H9 (cell line): ENCODE measurements around the gene PLAC8. TPM values are rescaled to one million over a fixed set of nuclear protein-coding genes. Genes with fewer than 3 reads are reported as not detected.

Experiments used
- DNase-seq: peaks from one replicate; pipeline ENCODE4 v3.0.0-alpha.2; 2017
- H2AFZ ChIP-seq: one replicate; pipeline ENCODE4 v1.6.1; 2013; ENCODE audit warnings: mild to moderate bottlenecking, low read length, control low read depth, moderate library complexity
- H2AK5ac ChIP-seq: 2 replicates; pipeline ENCODE4 v1.6.1; 2013; ENCODE audit warnings: low read length, control low read depth, mixed read lengths; ENCODE audit not compliant: insufficient read length
- H2BK120ac ChIP-seq: one replicate; pipeline ENCODE4 v1.6.1; 2013; ENCODE audit warnings: low read depth, mild to moderate bottlenecking, low read length, control low read depth, inconsistent platforms; ENCODE audit not compliant: poor library complexity, severe bottlenecking
- H2BK12ac ChIP-seq: 2 replicates; pipeline ENCODE4 v1.6.1; 2013; ENCODE audit warnings: low read length, control low read depth, mixed read lengths, low read depth; ENCODE audit not compliant: insufficient read length
- H2BK15ac ChIP-seq: 2 replicates; pipeline ENCODE4 v1.6.1; 2013; ENCODE audit warnings: low read depth, low read length, control low read depth
- H2BK20ac ChIP-seq: one replicate; pipeline ENCODE4 v1.6.1; 2013; ENCODE audit warnings: low read depth, mild to moderate bottlenecking, low read length, control low read depth, inconsistent platforms; ENCODE audit not compliant: poor library complexity, severe bottlenecking
- H2BK5ac ChIP-seq: 2 replicates; pipeline ENCODE4 v1.6.1; 2013; ENCODE audit warnings: low read length, control low read depth, mixed read lengths; ENCODE audit not compliant: insufficient read length
- H3K14ac ChIP-seq: 2 replicates; pipeline ENCODE4 v1.6.1; 2013; ENCODE audit warnings: low read length, control low read depth; ENCODE audit not compliant: insufficient read depth
- H3K18ac ChIP-seq: 2 replicates; pipeline ENCODE4 v1.6.1; 2013; ENCODE audit warnings: low read depth, mild to moderate bottlenecking, mixed read lengths, low read length, control low read depth; ENCODE audit not compliant: insufficient read length
- H3K23ac ChIP-seq: 2 replicates; pipeline ENCODE4 v1.6.1; 2013; ENCODE audit warnings: low read length, control low read depth, mixed read lengths, low read depth; ENCODE audit not compliant: insufficient read length
- H3K23me2 ChIP-seq: 2 replicates; pipeline ENCODE4 v1.6.1; 2013; ENCODE audit warnings: low read depth, mild to moderate bottlenecking, mixed read lengths, low read length, control low read depth; ENCODE audit not compliant: insufficient read length, poor library complexity, severe bottlenecking
- H3K27ac ChIP-seq: 2 replicates; pipeline ENCODE4 v1.5.1; 2013; ENCODE audit warnings: low read length, control low read depth, mixed read lengths, low read depth; ENCODE audit not compliant: insufficient read length
- H3K27me3 ChIP-seq: 2 replicates; pipeline ENCODE4 v1.6.1; 2013; ENCODE audit warnings: low read length, control low read depth, inconsistent platforms; ENCODE audit not compliant: insufficient read depth
- H3K4ac ChIP-seq: 2 replicates; pipeline ENCODE4 v1.6.1; 2013; ENCODE audit warnings: low read depth, mild to moderate bottlenecking, control low read depth, inconsistent platforms, low read length, moderate library complexity
- H3K4me1 ChIP-seq: 2 replicates; pipeline ENCODE4 v1.6.1; 2013; ENCODE audit warnings: low read length, control low read depth, inconsistent platforms; ENCODE audit not compliant: insufficient read depth
- H3K4me2 ChIP-seq: 2 replicates; pipeline ENCODE4 v1.6.1; 2013; ENCODE audit warnings: low read length, control low read depth, mixed read lengths; ENCODE audit not compliant: insufficient read length, insufficient read depth
- H3K56ac ChIP-seq: 2 replicates; pipeline ENCODE4 v1.6.1; 2013; ENCODE audit warnings: low read depth, mild to moderate bottlenecking, mixed read lengths, low read length, control low read depth; ENCODE audit not compliant: insufficient read length
- H3K79me1 ChIP-seq: 2 replicates; pipeline ENCODE4 v1.6.1; 2013; ENCODE audit warnings: low read depth, mild to moderate bottlenecking, moderate library complexity, low read length, control low read depth, inconsistent platforms; ENCODE audit not compliant: insufficient read depth, poor library complexity, severe bottlenecking
- H3K79me2 ChIP-seq: 2 replicates; pipeline ENCODE4 v1.6.1; 2013; ENCODE audit warnings: low read length, control low read depth, inconsistent platforms; ENCODE audit not compliant: insufficient read depth
- H3K9ac ChIP-seq: 2 replicates; pipeline ENCODE4 v1.6.1; 2013; ENCODE audit warnings: low read length, control low read depth, mixed read lengths; ENCODE audit not compliant: insufficient read length; ENCODE audit errors: extremely low read depth
- H3K9me3 ChIP-seq: one replicate; pipeline ENCODE4 v1.6.1; 2013; ENCODE audit warnings: low read depth, low read length, inconsistent platforms; ENCODE audit not compliant: control insufficient read depth
- H3T11ph ChIP-seq: one replicate; pipeline ENCODE4 v1.6.1; 2013; ENCODE audit warnings: mild to moderate bottlenecking, low read length, control low read depth, inconsistent platforms
- H4K20me1 ChIP-seq: one replicate; pipeline ENCODE4 v1.6.1; 2013; ENCODE audit not compliant: control insufficient read depth, insufficient read length, insufficient read depth
- H4K5ac ChIP-seq: 2 replicates; pipeline ENCODE4 v1.6.1; 2013; ENCODE audit warnings: low read depth, mild to moderate bottlenecking, mixed read lengths, low read length, control low read depth; ENCODE audit not compliant: insufficient read length
- H4K8ac ChIP-seq: replicated peaks from 2 replicates; pipeline ENCODE4 v1.6.1; 2013; ENCODE audit warnings: low read length, control low read depth, mixed read lengths, low read depth; ENCODE audit not compliant: insufficient read length
- H4K91ac ChIP-seq: 2 replicates; pipeline ENCODE4 v1.6.1; 2013; ENCODE audit warnings: low read depth, mild to moderate bottlenecking, moderate library complexity, mixed read lengths, low read length, control low read depth; ENCODE audit not compliant: insufficient read length
- H3K27ac Mint-ChIP-seq, 3 experiments: 2 replicates in 2 of 3; 3 replicates in 1 of 3; pipeline ENCODE4 v1.8.0; 2020 to 2021; ENCODE audit warnings: mixed read lengths in 3 of 3, mild to moderate bottlenecking in 1 of 3, moderate library complexity in 1 of 3
- H3K27me3 Mint-ChIP-seq: 2 replicates; pipeline ENCODE4 v1.8.0; 2021; ENCODE audit warnings: low read depth, mild to moderate bottlenecking, moderate library complexity, mixed read lengths
- H3K36me3 Mint-ChIP-seq, 3 experiments: 2 replicates in 2 of 3; 3 replicates in 1 of 3; pipeline ENCODE4 v1.8.0; 2020 to 2021; ENCODE audit warnings: low read depth in 3 of 3, mixed read lengths in 3 of 3; ENCODE audit not compliant: insufficient read depth in 1 of 3
- H3K4me1 Mint-ChIP-seq, 2 experiments: 2 replicates each; pipeline ENCODE4 v1.8.0; 2020; ENCODE audit warnings: mixed read lengths in 2 of 2
- H3K4me3 Mint-ChIP-seq, 2 experiments: 2 replicates in 1 of 2; 3 replicates in 1 of 2; pipeline ENCODE4 v1.8.0; 2020 to 2021; ENCODE audit warnings: mild to moderate bottlenecking in 2 of 2, mixed read lengths in 2 of 2, moderate library complexity in 1 of 2
- H3K9me3 Mint-ChIP-seq, 2 experiments: 2 replicates in 1 of 2; 3 replicates in 1 of 2; pipeline ENCODE4 v1.8.0; 2020; ENCODE audit warnings: mild to moderate bottlenecking in 2 of 2, mixed read lengths in 2 of 2, moderate library complexity in 1 of 2
- WGBS: extraction: QIAGEN DNeasy Blood & Tissue Kit; methylation state at CpG from one replicate; pipeline ENCODE4 v1.1.7; 2013; ENCODE audit warnings: missing lambda C conversion rate, low lambda C conversion rate, mixed read lengths; ENCODE audit not compliant: insufficient read length; ENCODE audit errors: extremely low coverage; 5-methylcytosine and 5-hydroxymethylcytosine counted together
- total RNA-seq: library from RNA; stranded (reverse); gene quantifications from 2 replicates; pipeline ENCODE4 v1.2.1, GENCODE V29; 2021
- TF ChIP-seq, protein P1 (sequence below): fragments of 200-600 bp; sonication (generic); conservative IDR thresholded peaks from 3 replicates; pipeline ENCODE4 v1.8.0; 2021; ENCODE audit warnings: antibody characterized with exemption, mild to moderate bottlenecking

Gene PLAC8
- total RNA-seq, 1 experiment from 2014 or later = 1.6 TPM

DNA sequence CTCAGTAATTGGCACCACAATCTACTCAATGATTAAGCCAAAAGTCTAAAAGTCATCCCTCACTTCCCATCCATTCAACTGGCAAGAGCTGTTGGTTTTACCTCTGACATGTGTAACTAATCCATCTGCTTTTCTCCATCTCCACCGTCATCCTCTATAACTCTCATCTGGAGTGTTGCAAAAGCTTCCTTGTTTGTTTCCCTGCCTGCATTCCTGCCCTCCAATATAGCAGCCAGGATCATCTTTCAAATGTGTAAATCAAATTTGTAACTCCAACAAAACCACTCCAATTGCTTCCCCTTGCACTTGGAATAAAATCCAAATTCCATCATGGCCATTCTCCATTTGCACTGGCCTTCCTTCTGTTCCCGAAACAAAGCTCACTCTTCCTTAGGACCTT, 4.3 kb upstream of the PLAC8 start:
- TF ChIP-seq, protein P1, sequence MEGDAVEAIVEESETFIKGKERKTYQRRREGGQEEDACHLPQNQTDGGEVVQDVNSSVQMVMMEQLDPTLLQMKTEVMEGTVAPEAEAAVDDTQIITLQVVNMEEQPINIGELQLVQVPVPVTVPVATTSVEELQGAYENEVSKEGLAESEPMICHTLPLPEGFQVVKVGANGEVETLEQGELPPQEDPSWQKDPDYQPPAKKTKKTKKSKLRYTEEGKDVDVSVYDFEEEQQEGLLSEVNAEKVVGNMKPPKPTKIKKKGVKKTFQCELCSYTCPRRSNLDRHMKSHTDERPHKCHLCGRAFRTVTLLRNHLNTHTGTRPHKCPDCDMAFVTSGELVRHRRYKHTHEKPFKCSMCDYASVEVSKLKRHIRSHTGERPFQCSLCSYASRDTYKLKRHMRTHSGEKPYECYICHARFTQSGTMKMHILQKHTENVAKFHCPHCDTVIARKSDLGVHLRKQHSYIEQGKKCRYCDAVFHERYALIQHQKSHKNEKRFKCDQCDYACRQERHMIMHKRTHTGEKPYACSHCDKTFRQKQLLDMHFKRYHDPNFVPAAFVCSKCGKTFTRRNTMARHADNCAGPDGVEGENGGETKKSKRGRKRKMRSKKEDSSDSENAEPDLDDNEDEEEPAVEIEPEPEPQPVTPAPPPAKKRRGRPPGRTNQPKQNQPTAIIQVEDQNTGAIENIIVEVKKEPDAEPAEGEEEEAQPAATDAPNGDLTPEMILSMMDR = no peak
- no peak overlapping the region for H3K4ac ChIP-seq
- no peak overlapping the region for H3K18ac ChIP-seq
- H3K79me1 ChIP-seq = no peaks in the 10 kb centered on the region
- H3K4me1 Mint-ChIP-seq = peaks cover 17 to 19% of the 10 kb centered on the region in 2 experiments
- H3K27ac Mint-ChIP-seq = no peak overlapping the region
- no peak overlapping the region for H4K91ac ChIP-seq
- no peak overlapping the region for H4K8ac ChIP-seq
- no peak for DNase-seq
- no peak overlapping the region for H3K4me2 ChIP-seq
- H2BK15ac ChIP-seq = no peak overlapping the region
- no peak overlapping the region for H3K14ac ChIP-seq
- H2AFZ ChIP-seq = no peak overlapping the region
- no peak overlapping the region for H3K9ac ChIP-seq
- no peak overlapping the region for H3K4me3 Mint-ChIP-seq
- no peak overlapping the region for H3K27ac ChIP-seq
- no peak overlapping the region for H4K5ac ChIP-seq
- H2AK5ac ChIP-seq = no peak overlapping the region
- peaks cover 11% of the 10 kb centered on the region in 2 experiments; a peak in 4 of 5 replicates for H3K9me3 Mint-ChIP-seq
- no peaks in the 10 kb centered on the region for H4K20me1 ChIP-seq
- H3K9me3 ChIP-seq = no peaks in the 10 kb centered on the region
- no peak overlapping the region for H2BK12ac ChIP-seq
- no CpG with 5 or more reads among the region's 2 CpGs for WGBS
- no peak overlapping the region for H2BK20ac ChIP-seq
- no peaks in the 10 kb centered on the region for H3K4me1 ChIP-seq
- no peak overlapping the region for H3K23ac ChIP-seq
- H3K27me3 Mint-ChIP-seq = no peaks in the 10 kb centered on the region
- peaks cover 0 to 5% (median 0%) of the 10 kb centered on the region in 3 experiments; a peak in 1 of 7 replicates for H3K36me3 Mint-ChIP-seq
- H3K79me2 ChIP-seq = no peaks in the 10 kb centered on the region
- H3K56ac ChIP-seq = no peak overlapping the region
- H2BK120ac ChIP-seq = no peak overlapping the region
- no peaks in the 10 kb centered on the region for H3K23me2 ChIP-seq
- no peaks in the 10 kb centered on the region for H3K27me3 ChIP-seq
- no peak overlapping the region for H2BK5ac ChIP-seq
- H3T11ph ChIP-seq = no peak overlapping the region
